ENCODE results near the gene ARL16. TPM values are rescaled to one million over a fixed set of nuclear protein-coding genes. Genes with fewer than 3 reads are reported as not detected.

The ARL16 gene
- total and polyA plus RNA-seq, 2 experiments from 2014 or later, result 40.4 to 54.9 TPM

- Mint-ChIP-seq H3K36me3 (ENCODE audit: low read depth) (peaks cover 7% of the 10 kb centered on the region), H3K27me3 (ENCODE audit: insufficient read depth, low read depth, poor library complexity) (peaks cover 20% of the 10 kb centered on the region), H3K4me1 (peaks cover 25% of the 10 kb centered on the region), H3K27ac (no peak overlapping the region), H3K9me3 (no peaks in the 10 kb centered on the region), H3K4me3 (peak overlapping the region; percentile 89)
- Histone ChIP-seq H3K27ac (ENCODE audit: low read depth) (no peak overlapping the region), H3K4me2 (peak overlapping the region; percentile 93), H4K20me1 (replicated peaks; ENCODE audit: insufficient read depth) (no peaks in the 10 kb centered on the region), H3K27me3 (ENCODE audit: insufficient read depth) (no peaks in the 10 kb centered on the region), H3K4me1 (ENCODE audit: insufficient read depth) (peaks cover 24% of the 10 kb centered on the region; the same call in 1 of the 2 replicates), H3K4me3 (peak overlapping the region; percentile 77; the same call in 1 of the 2 replicates), H3F3A (replicated peaks; ENCODE audit: low read depth) (peaks cover 15% of the 10 kb centered on the region), H2AFZ (no peak overlapping the region), H3K79me2 (replicated peaks; ENCODE audit: insufficient read depth) (peaks cover 13% of the 10 kb centered on the region), H3K36me3 (ENCODE audit: insufficient read depth) (no peaks in the 10 kb centered on the region), H3K9me2 (ENCODE audit: insufficient read depth) (no peaks in the 10 kb centered on the region)
- ATAC-seq (no peak; the same call in 2 of the 3 replicates), DNase-seq (ENCODE audit: low spot score) (no peak)
- TF ChIP-seq REST (IDR thresholded peaks at IDR 0.05; ENCODE audit: unreplicated experiment) (no peak), POLR2AphosphoS5 (IDR thresholded peaks at IDR 0.05; ENCODE audit: low read depth) (no peak), EZH2phosphoT487 (IDR thresholded peaks at IDR 0.05; ENCODE audit: unreplicated experiment) (no peak), CREB1 (CRISPR knock-in tag; IDR thresholded peaks at IDR 0.05; ENCODE audit: low read depth) (no peak), ZNF331 (CRISPR knock-in tag; IDR thresholded peaks at IDR 0.05; ENCODE audit: low read depth) (no peak), ETS1 (IDR thresholded peaks at IDR 0.05) (no peak), STAT1 (IDR thresholded peaks at IDR 0.05; ENCODE audit: unreplicated experiment) (no peak), ZNF462 (CRISPR knock-in tag; IDR thresholded peaks at IDR 0.05) (no peak)
Measured at GRCh38 chr17:81713556-81714411, 30.2 kb upstream of the ARL16 start.

Data from GM23338 (cell line).